ENCODE data around the gene CCZ1. TPM values are rescaled to one million over a fixed set of nuclear protein-coding genes. Genes with fewer than 3 reads are reported as not detected.
A peak's percentile ranks its signal among the peaks of the same experiment; 100 is the strongest.
"Not testable (repeated sequence)": the region's sequence is repeated elsewhere in the genome, so short reads cannot be mapped to it uniquely, and the experiment has no call there.

CCZ1 gene
- total RNA-seq: 10 to 100 TPM; 33.6 to 38.3 TPM

DNA sequence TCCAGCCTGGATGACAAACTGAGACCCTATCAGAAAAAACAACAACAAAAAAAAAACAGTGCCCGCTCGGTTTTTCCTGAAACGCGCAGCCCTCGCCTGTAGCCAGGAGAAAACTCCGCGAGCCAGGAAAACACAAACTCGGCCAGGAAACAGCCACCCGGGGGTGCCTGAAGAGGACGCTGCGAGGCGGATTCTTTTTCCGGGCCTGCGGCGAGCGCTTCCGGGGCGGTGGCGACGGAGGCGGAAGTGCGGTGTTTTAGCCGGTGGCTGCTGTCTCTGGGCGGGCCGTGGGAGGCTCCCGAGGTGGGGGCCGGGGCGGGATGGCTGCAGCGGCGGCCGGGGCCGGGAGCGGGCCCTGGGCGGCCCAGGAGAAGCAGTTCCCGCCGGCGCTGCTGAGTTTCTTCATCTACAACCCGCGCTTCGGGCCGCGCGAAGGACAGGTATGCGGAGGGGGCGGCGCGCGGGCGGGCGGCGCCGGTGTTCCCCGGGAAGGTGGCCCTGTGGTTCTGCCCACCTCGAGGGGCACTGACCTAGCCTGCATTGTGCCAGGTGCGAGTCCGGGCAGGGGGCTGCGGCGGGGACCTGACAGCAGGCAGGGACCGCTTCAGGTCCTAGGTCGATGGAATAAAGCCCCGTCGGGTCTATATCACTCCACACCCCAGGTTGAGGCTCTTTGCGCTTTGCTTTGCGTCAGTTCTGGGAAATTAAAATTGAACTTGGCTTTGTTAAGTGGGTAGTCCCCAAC lies at the start of gene CCZ1:
Gene CCZ1, plus strand, starts transcription at position 254 of the 745 bp plus-strand sequence. Its CDS starts 67 bp downstream, at position 321.
- not testable (repeated sequence) for H3K36me3 ChIP-seq, H3K9me3 ChIP-seq, H3K4me1 ChIP-seq, H3K27me3 ChIP-seq
- Histone ChIP-seq H3K4me3 (peak within 1 kb of the TSS; percentile 51 to 55), H3K27ac (peak within 1 kb of the TSS; percentile 53 to 58)
- TF ChIP-seq, protein P1, sequence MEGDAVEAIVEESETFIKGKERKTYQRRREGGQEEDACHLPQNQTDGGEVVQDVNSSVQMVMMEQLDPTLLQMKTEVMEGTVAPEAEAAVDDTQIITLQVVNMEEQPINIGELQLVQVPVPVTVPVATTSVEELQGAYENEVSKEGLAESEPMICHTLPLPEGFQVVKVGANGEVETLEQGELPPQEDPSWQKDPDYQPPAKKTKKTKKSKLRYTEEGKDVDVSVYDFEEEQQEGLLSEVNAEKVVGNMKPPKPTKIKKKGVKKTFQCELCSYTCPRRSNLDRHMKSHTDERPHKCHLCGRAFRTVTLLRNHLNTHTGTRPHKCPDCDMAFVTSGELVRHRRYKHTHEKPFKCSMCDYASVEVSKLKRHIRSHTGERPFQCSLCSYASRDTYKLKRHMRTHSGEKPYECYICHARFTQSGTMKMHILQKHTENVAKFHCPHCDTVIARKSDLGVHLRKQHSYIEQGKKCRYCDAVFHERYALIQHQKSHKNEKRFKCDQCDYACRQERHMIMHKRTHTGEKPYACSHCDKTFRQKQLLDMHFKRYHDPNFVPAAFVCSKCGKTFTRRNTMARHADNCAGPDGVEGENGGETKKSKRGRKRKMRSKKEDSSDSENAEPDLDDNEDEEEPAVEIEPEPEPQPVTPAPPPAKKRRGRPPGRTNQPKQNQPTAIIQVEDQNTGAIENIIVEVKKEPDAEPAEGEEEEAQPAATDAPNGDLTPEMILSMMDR (IDR thresholded peaks at IDR 0.05): peak in 1 of 2 donors; percentile 22
- peak; percentile 65 for DNase-seq (ENCODE audit: low spot score)

DNA sequence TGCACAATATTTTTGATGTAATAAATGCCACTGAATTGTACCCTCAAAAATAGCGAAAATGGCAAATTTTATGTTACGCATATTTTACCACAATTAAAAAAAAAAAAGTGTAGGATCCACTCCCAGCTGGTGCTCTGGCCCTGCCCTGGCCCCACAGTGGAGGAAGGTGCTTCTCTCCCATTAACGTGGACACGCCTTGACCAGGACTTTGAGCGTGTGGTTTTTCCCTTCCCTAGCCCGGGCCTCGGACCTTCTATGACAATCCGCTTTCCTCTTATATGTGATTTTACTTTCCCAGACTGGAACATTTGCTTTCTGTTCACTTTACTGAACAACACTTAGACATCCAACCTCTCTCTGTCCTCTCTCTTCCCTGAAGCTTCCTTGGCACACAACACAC lies 47.6 kb upstream of the CCZ1 start:
- Histone ChIP-seq H3K27me3 (no peaks in the 10 kb centered on the region), H3K4me1 (no peaks in the 10 kb centered on the region), H3K9me3 (no peaks in the 10 kb centered on the region), H3K4me3 (no peak overlapping the region), H3K27ac (no peak overlapping the region), H3K36me3 (no peaks in the 10 kb centered on the region)
- TF ChIP-seq, protein P1 (IDR thresholded peaks at IDR 0.05): no peak
- no peak for DNase-seq (ENCODE audit: low spot score)

DNA sequence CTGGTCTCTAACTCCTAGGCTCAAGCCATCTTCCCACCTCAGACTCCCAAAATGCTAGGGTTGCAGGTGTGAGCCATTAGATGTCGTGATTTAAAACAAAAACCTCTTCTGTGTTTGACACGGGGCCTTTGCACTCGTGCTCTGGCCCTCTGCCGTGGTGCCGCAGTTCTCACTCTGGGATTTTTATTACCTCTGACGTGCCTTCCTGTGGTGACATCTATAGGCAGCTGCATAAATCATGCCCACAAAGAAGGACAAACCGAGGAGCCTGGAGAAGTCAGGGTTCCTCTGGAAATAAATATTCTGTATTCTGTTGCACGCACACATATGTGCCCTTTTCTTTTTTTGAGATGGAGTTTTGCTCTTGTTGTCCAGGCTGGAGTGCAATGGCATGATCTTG lies 43.8 kb upstream of the CCZ1 start:
- DNase-seq (ENCODE audit: low spot score): no peak
- H3K4me1 ChIP-seq: no peaks in the 10 kb centered on the region
- H3K9me3 ChIP-seq: no peaks in the 10 kb centered on the region
- H3K36me3 ChIP-seq: no peaks in the 10 kb centered on the region
- TF ChIP-seq, protein P1 (IDR thresholded peaks at IDR 0.05): no peak
- no peak overlapping the region for H3K27ac ChIP-seq
- no peaks in the 10 kb centered on the region for H3K27me3 ChIP-seq
- no peak overlapping the region for H3K4me3 ChIP-seq

DNA sequence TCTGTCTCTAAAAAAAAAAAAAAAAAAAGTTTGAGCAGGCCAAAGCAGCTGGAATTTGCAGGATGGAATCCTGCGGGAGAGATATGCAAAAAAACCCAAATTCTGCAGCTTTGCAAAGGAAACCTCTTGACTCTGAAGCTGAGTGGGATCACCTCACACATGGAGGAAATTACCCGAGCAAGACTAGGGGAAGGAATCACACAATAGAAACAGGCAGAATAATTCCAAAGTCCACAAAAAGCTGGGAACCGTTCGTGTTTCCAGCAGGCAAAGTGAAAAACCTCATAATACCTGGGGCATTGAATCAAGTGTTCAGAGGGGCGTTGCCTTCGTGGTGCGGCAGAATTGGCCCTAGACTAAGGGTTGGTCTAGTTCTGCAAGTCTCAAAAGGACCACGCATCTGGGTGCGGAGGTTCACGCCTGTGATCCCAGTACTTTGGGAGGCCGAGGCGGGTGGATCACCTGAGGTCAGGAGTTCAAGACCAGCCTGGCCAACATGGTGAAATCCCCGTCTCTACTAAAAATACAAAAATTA lies 41.4 kb upstream of the CCZ1 start:
- H3K4me3 ChIP-seq; DNase-seq (ENCODE audit: low spot score); H3K4me1 ChIP-seq; H3K27me3 ChIP-seq; H3K36me3 ChIP-seq; H3K27ac ChIP-seq; H3K9me3 ChIP-seq: not testable (repeated sequence)

DNA sequence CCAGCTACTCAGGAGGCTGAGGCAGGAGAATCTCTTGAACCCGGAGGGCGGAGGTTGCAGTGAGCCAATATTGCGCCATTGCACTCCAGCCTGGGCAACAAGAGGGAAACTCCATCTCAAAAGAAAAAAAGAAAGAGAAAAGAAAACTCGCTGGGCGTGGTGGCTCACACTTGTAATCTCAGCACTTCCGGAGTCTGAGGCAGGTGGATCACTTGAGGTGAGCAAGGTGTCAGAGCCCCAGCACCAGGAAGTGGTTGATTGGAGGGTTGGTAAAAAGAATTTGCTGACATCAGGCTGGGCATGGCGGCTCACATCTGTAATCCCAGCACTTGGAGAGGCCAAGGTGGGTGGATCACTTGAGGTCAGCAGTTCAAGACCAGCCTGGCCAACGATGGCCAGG lies 40.0 kb upstream of the CCZ1 start:
- not testable (repeated sequence) for H3K9me3 ChIP-seq; H3K4me3 ChIP-seq; H3K36me3 ChIP-seq; H3K27ac ChIP-seq; H3K27me3 ChIP-seq; DNase-seq (ENCODE audit: low spot score); H3K4me1 ChIP-seq

DNA sequence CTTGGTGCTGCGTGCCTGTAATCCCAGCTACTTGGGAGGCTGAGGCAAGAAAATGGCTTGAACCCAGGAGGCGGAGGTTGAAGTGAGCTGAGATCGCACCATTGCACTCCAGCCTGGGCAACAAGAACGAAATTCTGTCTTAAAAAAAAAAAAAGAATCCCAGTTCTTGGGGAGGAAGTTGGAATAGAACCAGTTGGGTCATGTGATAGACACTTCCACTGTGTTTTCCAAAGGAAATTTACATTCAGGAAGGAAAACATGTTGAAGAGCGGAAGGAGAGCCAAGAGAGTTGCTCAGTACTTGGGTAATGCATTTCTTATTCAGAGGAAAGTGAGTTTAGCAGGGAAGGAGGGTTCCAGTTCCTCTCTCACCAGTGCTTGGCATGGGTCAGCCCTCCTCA lies 37.3 kb upstream of the CCZ1 start:
- H3K27me3 ChIP-seq; H3K36me3 ChIP-seq; H3K4me3 ChIP-seq; H3K27ac ChIP-seq; H3K4me1 ChIP-seq; H3K9me3 ChIP-seq; DNase-seq (ENCODE audit: low spot score): not testable (repeated sequence)

DNA sequence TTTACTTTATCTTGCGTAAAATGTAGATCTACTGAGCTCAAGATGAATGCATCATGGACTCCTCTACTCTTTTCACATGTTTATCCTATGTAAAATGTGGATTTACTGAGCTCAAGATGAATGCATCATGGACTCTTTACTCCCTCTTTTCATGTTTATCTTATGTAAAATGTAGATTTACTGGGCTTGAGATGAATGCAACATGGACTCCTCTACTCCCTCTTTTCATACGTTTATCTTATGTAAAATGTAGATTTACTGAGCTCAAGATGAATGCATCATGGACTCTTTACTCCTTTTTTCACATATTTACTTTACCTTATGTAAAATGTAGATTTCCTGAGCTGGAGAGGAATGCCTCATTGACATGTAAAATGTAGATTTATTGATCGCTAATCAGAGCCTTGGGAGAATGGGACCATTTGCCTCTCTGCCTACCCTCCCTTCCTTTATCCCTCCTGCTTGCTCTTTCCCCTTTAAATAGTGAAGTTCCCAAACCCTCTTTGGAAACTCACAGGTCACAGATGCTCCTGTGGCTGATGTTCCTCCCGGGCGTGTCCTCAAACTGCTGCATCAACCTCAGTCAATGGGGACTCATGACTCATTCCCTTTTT lies 35.7 kb upstream of the CCZ1 start:
- not testable (repeated sequence) for H3K9me3 ChIP-seq; H3K4me1 ChIP-seq; H3K36me3 ChIP-seq; H3K27me3 ChIP-seq; H3K4me3 ChIP-seq; H3K27ac ChIP-seq; DNase-seq (ENCODE audit: low spot score)

DNA sequence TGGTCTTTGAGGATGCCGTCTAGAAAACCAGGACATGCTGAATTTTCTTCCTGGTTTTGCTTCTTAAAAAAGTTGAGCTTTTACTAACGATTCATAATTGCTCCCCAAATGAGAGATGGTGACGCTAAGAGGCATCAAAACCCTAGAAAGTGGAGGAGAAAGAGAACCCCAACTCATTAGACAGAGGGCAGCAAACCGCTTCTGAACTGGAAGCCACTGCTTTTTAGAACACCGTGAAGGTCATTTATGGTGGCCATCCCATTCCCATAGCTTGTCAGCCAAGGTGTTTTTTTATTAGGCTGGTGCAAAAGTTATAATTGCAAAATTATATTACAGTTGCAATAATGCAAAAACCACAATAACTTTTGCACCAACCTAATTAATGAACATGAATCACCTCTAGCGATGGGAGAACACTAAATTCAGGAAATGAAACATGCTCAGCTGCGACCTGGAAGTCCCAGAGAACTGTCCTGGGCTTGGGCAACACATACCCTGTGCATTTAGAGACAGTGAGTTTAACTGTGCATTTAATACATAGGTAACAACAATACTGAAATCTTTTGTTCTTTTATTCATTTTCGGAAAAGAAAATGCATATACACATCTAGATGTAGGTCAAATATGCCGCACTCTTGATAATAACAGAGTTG lies 33.1 kb upstream of the CCZ1 start:
- not testable (repeated sequence) for H3K9me3 ChIP-seq; H3K36me3 ChIP-seq; DNase-seq (ENCODE audit: low spot score); H3K27ac ChIP-seq; H3K4me3 ChIP-seq; H3K4me1 ChIP-seq; H3K27me3 ChIP-seq

All from right atrium auricular region (tissue), 2 donors.